Measurements from ENCODE around the gene SNRNP70. TPM values are rescaled to one million over a fixed set of nuclear protein-coding genes. Genes with fewer than 3 reads are reported as not detected.

Gene SNRNP70
- total RNA-seq, 1 donor from 2014 or later = 355 TPM

DNA sequence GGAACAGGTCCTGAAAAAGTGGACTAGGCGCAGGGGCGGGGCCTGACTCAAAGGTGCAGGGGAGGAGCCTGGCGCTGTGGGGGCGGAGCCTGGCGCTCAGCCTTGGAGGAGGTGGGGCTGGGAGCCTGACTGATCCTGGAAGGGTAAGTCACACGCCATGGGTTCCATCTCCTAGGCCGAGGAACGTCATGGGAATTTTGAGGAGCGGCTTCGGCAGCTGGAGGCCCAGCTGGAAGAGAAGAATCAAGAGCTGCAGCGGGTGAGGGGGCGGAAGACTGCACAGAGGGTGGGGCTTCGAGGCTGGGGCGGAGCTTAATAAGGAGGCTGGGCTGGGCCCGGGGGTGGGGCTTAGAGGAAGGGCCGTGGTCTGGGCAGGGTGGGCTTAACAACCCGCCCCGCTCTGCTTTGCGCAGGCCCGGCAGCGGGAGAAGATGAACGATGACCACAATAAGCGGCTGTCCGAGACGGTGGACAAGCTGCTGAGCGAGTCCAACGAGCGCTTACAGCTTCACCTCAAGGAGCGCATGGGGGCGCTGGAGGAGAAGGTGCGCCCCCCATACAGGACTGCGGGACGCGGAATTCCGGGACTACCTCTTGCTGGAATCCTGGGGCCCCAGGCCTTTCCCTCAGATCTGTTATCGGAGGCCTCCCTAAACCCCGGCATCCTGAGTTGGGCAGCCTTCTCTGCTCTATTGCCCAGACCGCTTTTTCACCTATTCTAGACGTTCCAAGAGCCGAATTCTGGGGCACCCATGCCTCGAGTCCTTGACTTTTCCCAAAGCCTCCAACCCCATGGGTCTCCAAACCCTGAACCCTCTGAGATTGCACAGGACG is 48.6 kb downstream of the SNRNP70 start:
- Mint-ChIP-seq H3K9me3 (ENCODE audit: low read depth) (peaks cover 2% of the 10 kb centered on the region), H3K27ac (no peak overlapping the region), H3K36me3 (ENCODE audit: insufficient read depth) (peaks cover 2% of the 10 kb centered on the region), H3K4me3 (ENCODE audit: low read depth) (peak overlapping the region; percentile 24), H3K27me3 (peaks cover 34% of the 10 kb centered on the region), H3K4me1 (ENCODE audit: low read depth) (no peaks in the 10 kb centered on the region)
- no peak for DNase-seq (ENCODE audit: low spot score, unreplicated experiment)
- TF ChIP-seq CTCF (IDR thresholded peaks at IDR 0.05; ENCODE audit: unreplicated experiment) = no peak

GRCh38 chr19:49135686-49136085 is 50.4 kb downstream of the SNRNP70 start:
- TF ChIP-seq CTCF (IDR thresholded peaks at IDR 0.05; ENCODE audit: unreplicated experiment) = no peak
- H3K27ac Mint-ChIP-seq = no peak overlapping the region
- H3K4me3 Mint-ChIP-seq (ENCODE audit: low read depth) = no peak overlapping the region
- H3K9me3 Mint-ChIP-seq (ENCODE audit: low read depth) = peaks cover 2% of the 10 kb centered on the region
- H3K36me3 Mint-ChIP-seq (ENCODE audit: insufficient read depth) = peaks cover 2% of the 10 kb centered on the region
- no peak for DNase-seq (ENCODE audit: low spot score, unreplicated experiment)
- H3K4me1 Mint-ChIP-seq (ENCODE audit: low read depth) = no peaks in the 10 kb centered on the region
- peaks cover 29% of the 10 kb centered on the region for H3K27me3 Mint-ChIP-seq

DNA sequence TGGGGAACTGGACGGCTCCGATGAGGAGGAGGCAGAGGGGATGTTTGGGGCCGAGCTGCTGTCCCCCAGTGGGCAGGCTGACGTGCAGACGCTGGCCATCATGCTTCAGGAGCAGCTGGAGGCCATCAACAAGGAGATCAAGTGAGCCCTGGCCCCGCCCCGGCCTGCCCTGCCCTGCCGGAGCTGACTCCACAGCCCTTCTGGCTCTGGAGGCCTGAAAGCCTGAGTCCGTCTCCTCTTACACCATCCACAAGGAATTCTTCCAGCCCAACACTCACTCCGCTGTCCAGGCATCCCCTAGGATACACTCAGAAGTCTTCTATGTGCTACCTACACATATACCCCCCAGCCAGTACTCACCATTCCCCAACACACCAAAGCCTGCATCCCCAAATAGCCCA is 51.5 kb downstream of the SNRNP70 start:
- Mint-ChIP-seq H3K4me3 (ENCODE audit: low read depth) (no peak overlapping the region), H3K27me3 (peaks cover 36% of the 10 kb centered on the region), H3K9me3 (ENCODE audit: low read depth) (peaks cover 2% of the 10 kb centered on the region), H3K36me3 (ENCODE audit: insufficient read depth) (peaks cover 2% of the 10 kb centered on the region), H3K27ac (no peak overlapping the region), H3K4me1 (ENCODE audit: low read depth) (no peaks in the 10 kb centered on the region)
- TF ChIP-seq CTCF (IDR thresholded peaks at IDR 0.05; ENCODE audit: unreplicated experiment) = no peak
- DNase-seq (ENCODE audit: low spot score, unreplicated experiment) = no peak

GRCh38 chr19:49140951-49141350 is 55.7 kb downstream of the SNRNP70 start:
- TF ChIP-seq CTCF (IDR thresholded peaks at IDR 0.05; ENCODE audit: unreplicated experiment) = no peak
- H3K27me3 Mint-ChIP-seq = peaks cover 37% of the 10 kb centered on the region
- no peak overlapping the region for H3K4me3 Mint-ChIP-seq (ENCODE audit: low read depth)

DNA sequence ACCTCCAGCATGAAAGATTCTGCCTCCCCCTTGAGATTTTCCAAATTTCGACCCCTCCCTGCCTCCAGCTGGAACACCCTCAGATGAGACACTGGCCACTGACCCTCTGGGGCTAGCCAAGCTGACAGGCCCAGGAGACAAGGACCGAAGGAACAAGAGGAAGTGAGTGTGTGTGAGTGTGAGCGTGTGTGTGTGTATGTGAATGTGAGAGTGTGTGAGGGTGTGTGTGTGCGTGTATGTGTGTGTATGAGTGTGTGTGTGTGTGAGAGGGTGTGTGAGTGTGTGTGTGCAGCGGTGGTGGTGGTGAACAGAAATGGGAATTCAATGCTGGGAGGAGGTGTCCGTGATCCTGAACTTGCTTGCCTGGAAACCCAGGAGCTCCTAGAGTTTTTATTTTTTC is 56.1 kb downstream of the SNRNP70 start:
- Mint-ChIP-seq H3K36me3 (ENCODE audit: insufficient read depth) (peaks cover 2% of the 10 kb centered on the region), H3K27me3 (peaks cover 39% of the 10 kb centered on the region), H3K9me3 (ENCODE audit: low read depth) (peaks cover 2% of the 10 kb centered on the region), H3K4me1 (ENCODE audit: low read depth) (peaks cover 9% of the 10 kb centered on the region), H3K27ac (no peak overlapping the region), H3K4me3 (ENCODE audit: low read depth) (no peak overlapping the region)
- TF ChIP-seq CTCF (IDR thresholded peaks at IDR 0.05; ENCODE audit: unreplicated experiment) = no peak
- DNase-seq (ENCODE audit: low spot score, unreplicated experiment) = no peak

More at GRCh38 chr19:49140951-49141350, 55.7 kb downstream of the SNRNP70 start:
- H3K4me1 Mint-ChIP-seq (ENCODE audit: low read depth) = peaks cover 7% of the 10 kb centered on the region
- peaks cover 2% of the 10 kb centered on the region for H3K9me3 Mint-ChIP-seq (ENCODE audit: low read depth)
- no peak for DNase-seq (ENCODE audit: low spot score, unreplicated experiment)
- peak overlapping the region; percentile 45 for H3K27ac Mint-ChIP-seq
- H3K36me3 Mint-ChIP-seq (ENCODE audit: insufficient read depth) = peaks cover 2% of the 10 kb centered on the region
